ENCODE data around the gene PRSS33. TPM values are rescaled to one million over a fixed set of nuclear protein-coding genes. Genes with fewer than 3 reads are reported as not detected.

Gene PRSS33
- not detected for total RNA-seq

GRCh38 chr16:2787406-2787805 lies at the start of gene PRSS33:
PRSS33 (minus strand) TSS chr16:2787560; CDS start chr16:2786547, 1,013 bp downstream.
- DNase-seq: no peak

- DNase-seq: no peak
Measured at GRCh38 chr16:2836646-2837508, 49.5 kb upstream of the PRSS33 start.

- DNase-seq: no peak
Measured at GRCh38 chr16:2835638-2836493, 48.5 kb upstream of the PRSS33 start.

GRCh38 chr16:2834968-2835367 lies 47.6 kb upstream of the PRSS33 start:
- no peak for DNase-seq

- DNase-seq: no peak
Measured at GRCh38 chr16:2833776-2834175, 46.4 kb upstream of the PRSS33 start.

- DNase-seq: no peak
Measured at GRCh38 chr16:2831203-2831602, 43.8 kb upstream of the PRSS33 start.

GRCh38 chr16:2830355-2830695 lies 43.0 kb upstream of the PRSS33 start:
- DNase-seq: no peak

- no peak for DNase-seq
Measured at GRCh38 chr16:2829501-2830354, 42.4 kb upstream of the PRSS33 start, which contains the start of gene ZG16B. ZG16B (plus strand) TSS chr16:2830303; CDS start chr16:2830442, 139 bp downstream.

- no peak for DNase-seq
Measured at GRCh38 chr16:2828876-2829430, 41.6 kb upstream of the PRSS33 start.

- DNase-seq: no peak
Measured at GRCh38 chr16:2828521-2828840, 41.1 kb upstream of the PRSS33 start.

- DNase-seq: no peak
Measured at GRCh38 chr16:2827831-2828520, 40.6 kb upstream of the PRSS33 start.

- DNase-seq: no peak
Measured at GRCh38 chr16:2827374-2827791, 40.0 kb upstream of the PRSS33 start.

- DNase-seq: no peak
Measured at GRCh38 chr16:2826591-2827373, 39.4 kb upstream of the PRSS33 start.

- no peak for DNase-seq
Measured at GRCh38 chr16:2825906-2826305, 38.5 kb upstream of the PRSS33 start.

GRCh38 chr16:2825049-2825742 lies 37.8 kb upstream of the PRSS33 start:
- no peak for DNase-seq

GRCh38 chr16:2824626-2825025 lies 37.3 kb upstream of the PRSS33 start:
- DNase-seq: no peak

GRCh38 chr16:2822496-2822895 lies 35.1 kb upstream of the PRSS33 start:
- no peak for DNase-seq

- no peak for DNase-seq
Measured at GRCh38 chr16:2822158-2822495, 34.8 kb upstream of the PRSS33 start.

GRCh38 chr16:2821487-2822157 lies 34.3 kb upstream of the PRSS33 start:
- DNase-seq: no peak

Measured in effector CD4-positive, alpha-beta T cell (primary cell).